Left lung (tissue), 10 donors: Measurements from ENCODE around the gene GDPD3. TPM values are rescaled to one million over a fixed set of nuclear protein-coding genes. Genes with fewer than 3 reads are reported as not detected.

Experiments
- ATAC-seq: fragments of 200-7000 bp; cut with Tn5 transposase; one replicate; pipeline ENCODE4 v1.9.1; 2020; ENCODE audit warnings: moderate library complexity
- DNase-seq, 4 donors: peaks; one replicate each; pipeline ENCODE4 v3.0.0-alpha.2; 2013 to 2020
- H3K27ac ChIP-seq, 2 donors: fragments of 200-600 bp; sonication (generic) in 1 of 2; one replicate each; pipeline versions ENCODE4 v1.5.0 to v1.8.0; 2020 to 2021
- H3K27me3 ChIP-seq, 2 donors: fragments of 200-600 bp; sonication (generic) in 1 of 2; one replicate each; pipeline versions ENCODE4 v1.5.0 to v1.8.0; 2020 to 2021
- H3K36me3 ChIP-seq, 2 donors: fragments of 200-600 bp; sonication (generic) in 1 of 2; one replicate each; pipeline versions ENCODE4 v1.5.0 to v1.8.0; 2020 to 2021
- H3K4me1 ChIP-seq, 2 donors: fragments of 200-600 bp; one replicate each; pipeline ENCODE4 v1.8.0; 2021
- H3K4me3 ChIP-seq, 2 donors: fragments of 200-600 bp; sonication (generic) in 1 of 2; one replicate each; pipeline versions ENCODE4 v1.5.0 to v1.8.0; 2020 to 2021; ENCODE audit warnings: mild to moderate bottlenecking in 1 of 2
- H3K9me3 ChIP-seq, 2 donors: fragments of 200-600 bp; sonication (generic) in 1 of 2; one replicate each; pipeline versions ENCODE4 v1.5.0 to v1.8.0; 2020 to 2021
- intact Hi-C, 2 donors: fragments of 100-400 bp; cut with DNase I; formaldehyde crosslinking; loops; one replicate each; pipeline versions ENCODE4 v1.11.2 to v1.14.2; 2022
- polyA plus RNA-seq, 6 donors: library from polyadenylated mRNA; unstranded; fragments of 120-200 nt; gene quantifications; one replicate each; pipeline ENCODE4 v1.2.1, GENCODE V29; 2013; ENCODE audit not compliant: insufficient read length in 6 of 6
- total RNA-seq, 2 donors: library from RNA; stranded (reverse); fragmentation: NEBNext Ultra II Directional; extraction: Animal tissue kit (Norgen Biotek cat#: 25700); gene quantifications; one replicate each; pipeline ENCODE4 v1.2.1, GENCODE V29; 2021
- TF ChIP-seq, protein P1 (sequence below), 2 donors: fragments of 200-600 bp; sonication (generic) in 1 of 2; IDR thresholded peaks; one replicate each; pipeline versions ENCODE4 v1.5.0 to v1.8.0; 2021; ENCODE audit warnings: antibody characterized with exemption in 2 of 2
- donor health status: DM: no; HTN: yes; CAD: no.
- donor health status: DM: no; HTN: no; CAD: no.

Gene GDPD3
- total and polyA plus RNA-seq, 8 donors = 5.6 to 20.3 (median 14.6) TPM

DNA sequence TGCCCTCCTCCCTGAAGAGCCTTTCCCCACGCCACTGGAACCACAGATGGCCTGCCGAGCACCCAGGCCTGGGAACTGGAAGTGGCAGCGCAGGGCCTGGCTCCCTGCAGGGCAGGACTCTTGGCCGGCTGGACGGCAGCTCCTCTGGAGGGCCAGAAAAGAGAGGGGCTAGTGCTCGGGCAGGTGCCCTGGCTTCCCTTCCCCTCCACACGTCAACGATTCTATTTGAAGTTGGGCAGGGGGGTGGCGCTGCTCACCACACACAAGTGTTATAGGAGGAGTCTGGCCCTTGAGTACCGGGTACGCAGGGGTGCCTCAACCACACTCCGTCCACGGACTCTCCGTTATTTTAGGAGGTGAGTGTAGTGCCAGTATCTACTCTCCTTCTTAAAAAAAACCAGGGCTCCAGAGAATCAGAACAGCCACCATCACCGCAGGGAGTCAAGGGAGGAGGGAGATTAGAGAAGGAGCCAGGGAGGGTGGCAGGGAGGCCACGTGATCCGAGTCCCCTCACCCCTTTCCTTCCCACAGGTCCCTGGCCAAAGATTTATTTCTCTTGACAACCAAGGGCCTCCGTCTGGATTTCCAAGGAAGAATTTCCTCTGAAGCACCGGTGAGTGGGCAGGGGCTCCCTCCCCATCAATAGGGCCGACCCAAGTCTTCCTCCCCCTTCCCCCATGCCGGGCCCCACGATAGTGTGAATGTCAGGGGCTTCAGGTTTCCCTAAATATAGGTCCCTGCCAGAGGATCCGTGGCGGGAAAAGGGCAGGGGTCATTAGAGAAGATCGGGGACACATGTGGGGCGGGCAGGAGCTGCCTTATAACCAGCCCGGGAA lies 49.2 kb downstream of the GDPD3 start:
- peaks cover 0 to 26% of the 10 kb centered on the region in 2 donors for H3K36me3 ChIP-seq
- DNase-seq (peak in 3 of 4 donors; percentile 80 to 88 (median 87)), ATAC-seq (peak; percentile 58)
- no peaks in the 10 kb centered on the region for H3K27me3 ChIP-seq
- intact Hi-C loops = no loop called here
- H3K27ac ChIP-seq = peak overlapping the region; percentile 98 to 99
- H3K4me1 ChIP-seq = peaks cover 26 to 49% of the 10 kb centered on the region in 2 donors
- TF ChIP-seq, protein P1, sequence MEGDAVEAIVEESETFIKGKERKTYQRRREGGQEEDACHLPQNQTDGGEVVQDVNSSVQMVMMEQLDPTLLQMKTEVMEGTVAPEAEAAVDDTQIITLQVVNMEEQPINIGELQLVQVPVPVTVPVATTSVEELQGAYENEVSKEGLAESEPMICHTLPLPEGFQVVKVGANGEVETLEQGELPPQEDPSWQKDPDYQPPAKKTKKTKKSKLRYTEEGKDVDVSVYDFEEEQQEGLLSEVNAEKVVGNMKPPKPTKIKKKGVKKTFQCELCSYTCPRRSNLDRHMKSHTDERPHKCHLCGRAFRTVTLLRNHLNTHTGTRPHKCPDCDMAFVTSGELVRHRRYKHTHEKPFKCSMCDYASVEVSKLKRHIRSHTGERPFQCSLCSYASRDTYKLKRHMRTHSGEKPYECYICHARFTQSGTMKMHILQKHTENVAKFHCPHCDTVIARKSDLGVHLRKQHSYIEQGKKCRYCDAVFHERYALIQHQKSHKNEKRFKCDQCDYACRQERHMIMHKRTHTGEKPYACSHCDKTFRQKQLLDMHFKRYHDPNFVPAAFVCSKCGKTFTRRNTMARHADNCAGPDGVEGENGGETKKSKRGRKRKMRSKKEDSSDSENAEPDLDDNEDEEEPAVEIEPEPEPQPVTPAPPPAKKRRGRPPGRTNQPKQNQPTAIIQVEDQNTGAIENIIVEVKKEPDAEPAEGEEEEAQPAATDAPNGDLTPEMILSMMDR (IDR thresholded peaks at IDR 0.05) = peak in 1 of 2 donors; percentile 15
- peak overlapping the region; percentile 55 to 98 for H3K4me3 ChIP-seq
- no peaks in the 10 kb centered on the region for H3K9me3 ChIP-seq

DNA sequence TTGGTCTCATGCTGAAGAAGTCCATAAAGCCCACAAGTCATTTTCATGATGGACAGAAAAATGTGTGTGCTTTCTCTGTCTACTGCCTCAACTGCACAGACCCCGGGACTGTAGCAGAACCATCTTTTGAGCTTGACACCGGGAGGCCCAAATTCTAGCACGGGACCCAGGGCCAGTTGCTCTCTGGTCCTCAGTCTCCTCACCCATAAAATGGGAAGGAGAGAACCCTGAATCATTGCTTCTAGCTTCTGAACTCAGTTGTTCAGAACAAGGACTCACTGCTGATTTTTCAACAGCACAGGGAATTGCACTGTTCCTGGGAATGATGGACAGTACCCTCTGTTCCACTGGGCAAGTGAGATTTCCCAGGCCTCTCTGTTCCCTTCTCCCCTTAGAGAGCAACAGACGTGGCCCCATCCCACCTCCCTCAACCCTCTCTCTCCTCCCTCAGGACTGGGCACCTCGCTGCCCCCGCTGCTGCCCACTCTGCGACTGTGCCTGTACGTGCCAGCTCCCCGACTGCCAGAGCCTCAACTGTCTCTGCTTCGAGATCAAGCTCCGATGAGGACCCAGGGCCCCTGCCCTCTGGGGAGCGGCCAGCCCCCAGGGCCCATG lies 50.0 kb downstream of the GDPD3 start:
- TF ChIP-seq, protein P1 (IDR thresholded peaks at IDR 0.05) = no peak
- ATAC-seq (no peak), DNase-seq (peak in 1 of 4 donors; percentile 15)
- H3K27me3 ChIP-seq = no peaks in the 10 kb centered on the region
- H3K36me3 ChIP-seq = peaks cover 0 to 19% of the 10 kb centered on the region in 2 donors
- H3K9me3 ChIP-seq = no peaks in the 10 kb centered on the region
- peak overlapping the region; percentile 98 to 99 for H3K27ac ChIP-seq
- intact Hi-C loops = no loop called here
- peak overlapping the region; percentile 55 to 98 for H3K4me3 ChIP-seq
- peaks cover 26 to 41% of the 10 kb centered on the region in 2 donors for H3K4me1 ChIP-seq

DNA sequence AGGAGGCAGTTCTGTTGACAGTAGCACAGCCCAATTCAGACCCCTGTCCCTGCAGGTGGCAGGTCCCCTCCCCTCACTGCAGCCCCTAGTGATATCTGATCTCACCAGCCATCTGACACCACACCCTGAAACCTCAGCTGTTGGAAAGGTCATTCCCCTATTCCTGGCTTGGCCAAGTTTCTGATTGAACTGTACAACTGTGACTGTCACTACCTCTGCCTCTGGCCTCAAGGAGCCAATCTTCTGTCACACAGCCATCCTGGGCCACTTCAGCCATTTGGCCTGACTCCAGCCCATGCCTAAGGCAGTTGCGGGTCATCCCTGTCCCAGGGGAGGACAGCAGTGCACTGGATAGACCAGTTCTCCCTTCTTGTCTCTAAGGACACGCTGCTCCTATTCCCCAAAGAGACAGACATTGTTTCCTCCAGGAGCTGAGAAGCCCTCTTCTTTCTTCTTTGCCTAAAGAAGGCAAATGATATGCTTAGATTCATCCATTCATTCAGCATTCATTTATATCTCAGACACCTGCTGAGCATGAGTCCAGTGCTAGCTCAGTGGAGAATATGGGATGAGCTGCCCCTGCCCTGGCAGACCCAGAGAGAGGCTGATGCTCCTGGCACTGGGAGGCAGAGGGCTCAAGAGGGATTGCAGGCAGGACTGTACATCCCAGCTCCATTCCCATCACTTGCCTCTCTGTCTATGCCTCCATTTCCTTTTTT lies 52.3 kb downstream of the GDPD3 start:
- DNase-seq = peak in 1 of 4 donors; percentile 13
- H3K27ac ChIP-seq = no peak overlapping the region
- no peaks in the 10 kb centered on the region for H3K27me3 ChIP-seq
- TF ChIP-seq, protein P1 (IDR thresholded peaks at IDR 0.05) = no peak
- H3K9me3 ChIP-seq = no peaks in the 10 kb centered on the region
- peaks cover 13 to 20% of the 10 kb centered on the region in 2 donors for H3K4me1 ChIP-seq
- intact Hi-C loops = no loop called here
- H3K4me3 ChIP-seq = no peak overlapping the region
- ATAC-seq = no peak
- H3K36me3 ChIP-seq = no peaks in the 10 kb centered on the region

DNA sequence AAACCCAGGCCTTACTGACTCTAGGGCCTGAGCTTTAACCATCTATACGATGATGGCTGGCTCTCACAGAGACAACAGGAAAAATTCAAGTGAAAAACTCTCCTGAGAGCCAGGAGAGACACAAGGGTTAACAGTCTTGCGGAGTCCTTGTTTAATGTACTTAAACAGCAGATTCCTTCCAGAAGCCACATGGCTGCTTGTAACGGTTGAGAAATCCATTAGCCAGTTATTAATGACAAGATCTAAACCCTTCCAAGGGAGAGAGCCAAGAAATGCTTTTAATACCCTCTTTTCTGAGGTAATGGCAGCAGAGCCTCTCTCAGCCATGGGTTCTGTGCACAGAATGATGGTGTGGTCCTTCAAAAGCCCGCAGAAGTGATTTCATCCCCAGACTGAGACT lies 53.0 kb downstream of the GDPD3 start:
- ATAC-seq (no peak), DNase-seq (peak in 1 of 4 donors; percentile 43)
- no peaks in the 10 kb centered on the region for H3K27me3 ChIP-seq
- TF ChIP-seq, protein P1 (IDR thresholded peaks at IDR 0.05) = no peak
- no peaks in the 10 kb centered on the region for H3K36me3 ChIP-seq
- H3K27ac ChIP-seq = peak overlapping the region in 1 of 2 donors; percentile 19
- H3K4me1 ChIP-seq = peaks cover 13 to 20% of the 10 kb centered on the region in 2 donors
- no peaks in the 10 kb centered on the region for H3K9me3 ChIP-seq
- intact Hi-C loops = no loop called here
- H3K4me3 ChIP-seq = no peak overlapping the region
